ENCODE results near the gene MACROD2.

GRCh38 chr20:15977026-15977425 is 1981.7 kb downstream of the MACROD2 start:
- no peak for TF ChIP-seq POU6F1 (CRISPR knock-in tag; IDR thresholded peaks at IDR 0.05; ENCODE audit: borderline replicate concordance, low read depth)
- no peak for TF ChIP-seq ZNF8 (CRISPR knock-in tag; IDR thresholded peaks at IDR 0.05)
- no peak for TF ChIP-seq ISL1 (CRISPR knock-in tag; IDR thresholded peaks at IDR 0.05)
- TF ChIP-seq ZFP30 (CRISPR knock-in tag; IDR thresholded peaks at IDR 0.05): no peak
- no peak for TF ChIP-seq ZFP3 (CRISPR knock-in tag; IDR thresholded peaks at IDR 0.05)
- no peak for TF ChIP-seq PPARA (CRISPR knock-in tag; IDR thresholded peaks at IDR 0.05; ENCODE audit: borderline replicate concordance)
- no peak for TF ChIP-seq CSRNP3 (CRISPR knock-in tag; IDR thresholded peaks at IDR 0.05)
